Nephron progenitor cell (in vitro differentiated cells): ENCODE results near the gene ACER3.
A peak's percentile ranks its signal among the peaks of the same experiment; 100 is the strongest.

Experiments
- DNase-seq: peaks from one replicate; pipeline ENCODE4 v3.0.0; 2021
- H3K27ac Mint-ChIP-seq: 2 replicates; pipeline ENCODE4 v1.8.0; 2021; ENCODE audit warnings: mild to moderate bottlenecking, moderate library complexity, mixed read lengths
- H3K27me3 Mint-ChIP-seq: 2 replicates; pipeline ENCODE4 v1.8.0; 2021; ENCODE audit warnings: mild to moderate bottlenecking, low read depth, mixed read lengths; ENCODE audit not compliant: poor library complexity
- H3K36me3 Mint-ChIP-seq: 2 replicates; pipeline ENCODE4 v1.8.0; 2021; ENCODE audit warnings: low read depth, mixed read lengths
- H3K4me1 Mint-ChIP-seq: 2 replicates; pipeline ENCODE4 v1.8.0; 2021; ENCODE audit warnings: mixed read lengths
- H3K4me3 Mint-ChIP-seq: 2 replicates; pipeline ENCODE4 v1.8.0; 2021; ENCODE audit warnings: mild to moderate bottlenecking, moderate library complexity, mixed read lengths
- H3K9me3 Mint-ChIP-seq: 2 replicates; pipeline ENCODE4 v1.8.0; 2021; ENCODE audit warnings: mild to moderate bottlenecking, moderate library complexity, mixed read lengths
- CTCF ChIP-seq: fragments of 200-600 bp; sonication (generic); IDR thresholded peaks from 2 replicates; pipeline ENCODE4 v1.5.0; 2021; ENCODE audit warnings: antibody characterized with exemption

ACER3 gene

GRCh38 chr11:77066229-77067042 lies 205.7 kb downstream of the ACER3 start, which contains the start of gene CAPN5:
TSS of gene CAPN5 (plus strand) at chr11:77066971. CDS start at chr11:77084887, 17,916 bp downstream.
- Mint-ChIP-seq H3K27me3 (peaks cover 7% of the 10 kb centered on the region), H3K36me3 (no peaks in the 10 kb centered on the region), H3K27ac (peak within 1 kb of the TSS; percentile 84), H3K4me1 (peaks cover 42% of the 10 kb centered on the region), H3K4me3 (peak within 1 kb of the TSS; percentile 91), H3K9me3 (peaks cover 8% of the 10 kb centered on the region)
- peak; percentile 37 for TF ChIP-seq CTCF
- DNase-seq = peak; percentile 98

GRCh38 chr11:77067861-77068443 lies 207.2 kb downstream of the ACER3 start:
- peaks cover 6% of the 10 kb centered on the region for H3K27me3 Mint-ChIP-seq
- H3K4me1 Mint-ChIP-seq = peaks cover 56% of the 10 kb centered on the region
- no peak for DNase-seq
- peak overlapping the region; percentile 84 for H3K27ac Mint-ChIP-seq
- TF ChIP-seq CTCF = no peak
- H3K36me3 Mint-ChIP-seq = no peaks in the 10 kb centered on the region
- no peaks in the 10 kb centered on the region for H3K9me3 Mint-ChIP-seq
- H3K4me3 Mint-ChIP-seq = peak overlapping the region; percentile 87

- Mint-ChIP-seq H3K4me1 (peaks cover 64% of the 10 kb centered on the region), H3K27ac (no peak overlapping the region), H3K4me3 (peak overlapping the region; percentile 65), H3K27me3 (no peaks in the 10 kb centered on the region), H3K36me3 (no peaks in the 10 kb centered on the region), H3K9me3 (no peaks in the 10 kb centered on the region)
- TF ChIP-seq CTCF = no peak
- no peak for DNase-seq
Measured at GRCh38 chr11:77068457-77069335, 208.0 kb downstream of the ACER3 start.

GRCh38 chr11:77069336-77069968 lies 208.7 kb downstream of the ACER3 start:
- H3K27me3 Mint-ChIP-seq = no peaks in the 10 kb centered on the region
- peaks cover 70% of the 10 kb centered on the region for H3K4me1 Mint-ChIP-seq
- no peak overlapping the region for H3K27ac Mint-ChIP-seq
- no peak for DNase-seq
- H3K9me3 Mint-ChIP-seq = no peaks in the 10 kb centered on the region
- no peak for TF ChIP-seq CTCF
- peak overlapping the region; percentile 65 for H3K4me3 Mint-ChIP-seq
- H3K36me3 Mint-ChIP-seq = no peaks in the 10 kb centered on the region

GRCh38 chr11:77069969-77070582 lies 209.4 kb downstream of the ACER3 start:
- Mint-ChIP-seq H3K36me3 (no peaks in the 10 kb centered on the region), H3K27ac (no peak overlapping the region), H3K4me3 (no peak overlapping the region), H3K9me3 (no peaks in the 10 kb centered on the region), H3K27me3 (peaks cover 2% of the 10 kb centered on the region), H3K4me1 (peaks cover 65% of the 10 kb centered on the region)
- TF ChIP-seq CTCF = no peak
- DNase-seq = no peak
